ENCODE data around the gene KCNQ4.

DNA sequence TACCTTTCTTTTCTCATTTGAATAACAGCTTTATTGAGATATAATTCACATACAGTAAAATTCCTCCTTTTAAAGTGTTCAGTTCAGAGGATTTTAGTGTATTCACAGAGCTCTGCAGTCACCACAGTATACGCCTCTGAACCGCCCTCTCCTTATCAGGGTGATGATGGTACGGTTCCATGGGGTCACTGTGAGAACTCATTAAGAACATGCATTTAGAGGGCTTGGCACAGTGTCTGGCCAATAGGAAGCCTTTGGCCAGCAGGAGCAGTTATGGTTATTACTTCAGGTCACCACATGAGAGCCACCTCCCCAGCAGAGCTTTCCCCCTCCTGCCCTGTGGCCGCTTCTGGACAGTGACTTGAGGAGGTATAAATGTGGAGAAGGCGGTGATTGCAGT lies 27.3 kb downstream of the KCNQ4 start:
- TF ChIP-seq ZZZ3 (IDR thresholded peaks at IDR 0.05; ENCODE audit: control insufficient read depth, insufficient read length, low read depth) (no peak), POLR2AphosphoS5 (IDR thresholded peaks at IDR 0.05; ENCODE audit: low read length) (no peak), TAF1 (IDR thresholded peaks at IDR 0.05; ENCODE audit: borderline replicate concordance, low read depth, low read length) (no peak), BCLAF1 (IDR thresholded peaks at IDR 0.05) (no peak), KDM1A (IDR thresholded peaks at IDR 0.05; ENCODE audit: borderline replicate concordance) (no peak), PML (IDR thresholded peaks at IDR 0.05; ENCODE audit: low read length) (no peak), RAD51 (IDR thresholded peaks at IDR 0.05) (no peak)
- TF ChIP-seq, protein P1, sequence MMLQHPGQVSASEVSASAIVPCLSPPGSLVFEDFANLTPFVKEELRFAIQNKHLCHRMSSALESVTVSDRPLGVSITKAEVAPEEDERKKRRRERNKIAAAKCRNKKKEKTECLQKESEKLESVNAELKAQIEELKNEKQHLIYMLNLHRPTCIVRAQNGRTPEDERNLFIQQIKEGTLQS (IDR thresholded peaks at IDR 0.05; ENCODE audit: borderline replicate concordance, extremely low read depth, low read depth, low read length) = no peak
- TF ChIP-seq, protein P2, sequence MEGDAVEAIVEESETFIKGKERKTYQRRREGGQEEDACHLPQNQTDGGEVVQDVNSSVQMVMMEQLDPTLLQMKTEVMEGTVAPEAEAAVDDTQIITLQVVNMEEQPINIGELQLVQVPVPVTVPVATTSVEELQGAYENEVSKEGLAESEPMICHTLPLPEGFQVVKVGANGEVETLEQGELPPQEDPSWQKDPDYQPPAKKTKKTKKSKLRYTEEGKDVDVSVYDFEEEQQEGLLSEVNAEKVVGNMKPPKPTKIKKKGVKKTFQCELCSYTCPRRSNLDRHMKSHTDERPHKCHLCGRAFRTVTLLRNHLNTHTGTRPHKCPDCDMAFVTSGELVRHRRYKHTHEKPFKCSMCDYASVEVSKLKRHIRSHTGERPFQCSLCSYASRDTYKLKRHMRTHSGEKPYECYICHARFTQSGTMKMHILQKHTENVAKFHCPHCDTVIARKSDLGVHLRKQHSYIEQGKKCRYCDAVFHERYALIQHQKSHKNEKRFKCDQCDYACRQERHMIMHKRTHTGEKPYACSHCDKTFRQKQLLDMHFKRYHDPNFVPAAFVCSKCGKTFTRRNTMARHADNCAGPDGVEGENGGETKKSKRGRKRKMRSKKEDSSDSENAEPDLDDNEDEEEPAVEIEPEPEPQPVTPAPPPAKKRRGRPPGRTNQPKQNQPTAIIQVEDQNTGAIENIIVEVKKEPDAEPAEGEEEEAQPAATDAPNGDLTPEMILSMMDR (IDR thresholded peaks at IDR 0.05 in 2 of 3, conservative IDR thresholded peaks at IDR 0.05 in 1 of 3; ENCODE audit: control insufficient read depth in 2 of 3, extremely low read depth in 1 of 3, insufficient read depth in 1 of 3, low read depth in 3 of 3, low read length in 3 of 3) = no peak

All from GM12878 (cell line).